Measurements from ENCODE around the gene FOXJ3. TPM values are rescaled to one million over a fixed set of nuclear protein-coding genes. Genes with fewer than 3 reads are reported as not detected.

The FOXJ3 gene
- total and polyA plus RNA-seq, 2 of the 8 experiments (the other 6 are each of a cell fraction or from before 2014, with no cell fraction given) = 48.6 to 51.9 TPM

DNA sequence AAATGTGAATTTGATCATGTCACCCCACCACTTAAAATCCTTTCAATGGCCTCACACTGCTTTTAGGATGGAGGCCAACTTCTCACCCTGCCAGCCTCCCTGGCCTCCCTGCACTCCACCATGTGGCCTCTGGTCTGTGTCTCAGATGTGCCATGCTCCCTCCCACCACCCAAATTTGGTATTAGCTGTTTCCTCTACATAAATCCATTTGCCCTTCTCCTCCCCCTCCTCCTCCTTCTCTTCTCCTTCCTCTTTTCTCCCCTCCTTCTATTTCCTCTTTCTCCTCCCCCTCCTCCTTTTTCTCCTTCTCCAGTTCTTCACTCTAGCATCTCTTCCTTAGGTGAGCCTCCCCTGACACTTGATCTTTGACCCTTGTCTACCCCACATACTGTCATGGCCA lies 198.6 kb downstream of the FOXJ3 start (continued):
- TF ChIP-seq, protein P1, sequence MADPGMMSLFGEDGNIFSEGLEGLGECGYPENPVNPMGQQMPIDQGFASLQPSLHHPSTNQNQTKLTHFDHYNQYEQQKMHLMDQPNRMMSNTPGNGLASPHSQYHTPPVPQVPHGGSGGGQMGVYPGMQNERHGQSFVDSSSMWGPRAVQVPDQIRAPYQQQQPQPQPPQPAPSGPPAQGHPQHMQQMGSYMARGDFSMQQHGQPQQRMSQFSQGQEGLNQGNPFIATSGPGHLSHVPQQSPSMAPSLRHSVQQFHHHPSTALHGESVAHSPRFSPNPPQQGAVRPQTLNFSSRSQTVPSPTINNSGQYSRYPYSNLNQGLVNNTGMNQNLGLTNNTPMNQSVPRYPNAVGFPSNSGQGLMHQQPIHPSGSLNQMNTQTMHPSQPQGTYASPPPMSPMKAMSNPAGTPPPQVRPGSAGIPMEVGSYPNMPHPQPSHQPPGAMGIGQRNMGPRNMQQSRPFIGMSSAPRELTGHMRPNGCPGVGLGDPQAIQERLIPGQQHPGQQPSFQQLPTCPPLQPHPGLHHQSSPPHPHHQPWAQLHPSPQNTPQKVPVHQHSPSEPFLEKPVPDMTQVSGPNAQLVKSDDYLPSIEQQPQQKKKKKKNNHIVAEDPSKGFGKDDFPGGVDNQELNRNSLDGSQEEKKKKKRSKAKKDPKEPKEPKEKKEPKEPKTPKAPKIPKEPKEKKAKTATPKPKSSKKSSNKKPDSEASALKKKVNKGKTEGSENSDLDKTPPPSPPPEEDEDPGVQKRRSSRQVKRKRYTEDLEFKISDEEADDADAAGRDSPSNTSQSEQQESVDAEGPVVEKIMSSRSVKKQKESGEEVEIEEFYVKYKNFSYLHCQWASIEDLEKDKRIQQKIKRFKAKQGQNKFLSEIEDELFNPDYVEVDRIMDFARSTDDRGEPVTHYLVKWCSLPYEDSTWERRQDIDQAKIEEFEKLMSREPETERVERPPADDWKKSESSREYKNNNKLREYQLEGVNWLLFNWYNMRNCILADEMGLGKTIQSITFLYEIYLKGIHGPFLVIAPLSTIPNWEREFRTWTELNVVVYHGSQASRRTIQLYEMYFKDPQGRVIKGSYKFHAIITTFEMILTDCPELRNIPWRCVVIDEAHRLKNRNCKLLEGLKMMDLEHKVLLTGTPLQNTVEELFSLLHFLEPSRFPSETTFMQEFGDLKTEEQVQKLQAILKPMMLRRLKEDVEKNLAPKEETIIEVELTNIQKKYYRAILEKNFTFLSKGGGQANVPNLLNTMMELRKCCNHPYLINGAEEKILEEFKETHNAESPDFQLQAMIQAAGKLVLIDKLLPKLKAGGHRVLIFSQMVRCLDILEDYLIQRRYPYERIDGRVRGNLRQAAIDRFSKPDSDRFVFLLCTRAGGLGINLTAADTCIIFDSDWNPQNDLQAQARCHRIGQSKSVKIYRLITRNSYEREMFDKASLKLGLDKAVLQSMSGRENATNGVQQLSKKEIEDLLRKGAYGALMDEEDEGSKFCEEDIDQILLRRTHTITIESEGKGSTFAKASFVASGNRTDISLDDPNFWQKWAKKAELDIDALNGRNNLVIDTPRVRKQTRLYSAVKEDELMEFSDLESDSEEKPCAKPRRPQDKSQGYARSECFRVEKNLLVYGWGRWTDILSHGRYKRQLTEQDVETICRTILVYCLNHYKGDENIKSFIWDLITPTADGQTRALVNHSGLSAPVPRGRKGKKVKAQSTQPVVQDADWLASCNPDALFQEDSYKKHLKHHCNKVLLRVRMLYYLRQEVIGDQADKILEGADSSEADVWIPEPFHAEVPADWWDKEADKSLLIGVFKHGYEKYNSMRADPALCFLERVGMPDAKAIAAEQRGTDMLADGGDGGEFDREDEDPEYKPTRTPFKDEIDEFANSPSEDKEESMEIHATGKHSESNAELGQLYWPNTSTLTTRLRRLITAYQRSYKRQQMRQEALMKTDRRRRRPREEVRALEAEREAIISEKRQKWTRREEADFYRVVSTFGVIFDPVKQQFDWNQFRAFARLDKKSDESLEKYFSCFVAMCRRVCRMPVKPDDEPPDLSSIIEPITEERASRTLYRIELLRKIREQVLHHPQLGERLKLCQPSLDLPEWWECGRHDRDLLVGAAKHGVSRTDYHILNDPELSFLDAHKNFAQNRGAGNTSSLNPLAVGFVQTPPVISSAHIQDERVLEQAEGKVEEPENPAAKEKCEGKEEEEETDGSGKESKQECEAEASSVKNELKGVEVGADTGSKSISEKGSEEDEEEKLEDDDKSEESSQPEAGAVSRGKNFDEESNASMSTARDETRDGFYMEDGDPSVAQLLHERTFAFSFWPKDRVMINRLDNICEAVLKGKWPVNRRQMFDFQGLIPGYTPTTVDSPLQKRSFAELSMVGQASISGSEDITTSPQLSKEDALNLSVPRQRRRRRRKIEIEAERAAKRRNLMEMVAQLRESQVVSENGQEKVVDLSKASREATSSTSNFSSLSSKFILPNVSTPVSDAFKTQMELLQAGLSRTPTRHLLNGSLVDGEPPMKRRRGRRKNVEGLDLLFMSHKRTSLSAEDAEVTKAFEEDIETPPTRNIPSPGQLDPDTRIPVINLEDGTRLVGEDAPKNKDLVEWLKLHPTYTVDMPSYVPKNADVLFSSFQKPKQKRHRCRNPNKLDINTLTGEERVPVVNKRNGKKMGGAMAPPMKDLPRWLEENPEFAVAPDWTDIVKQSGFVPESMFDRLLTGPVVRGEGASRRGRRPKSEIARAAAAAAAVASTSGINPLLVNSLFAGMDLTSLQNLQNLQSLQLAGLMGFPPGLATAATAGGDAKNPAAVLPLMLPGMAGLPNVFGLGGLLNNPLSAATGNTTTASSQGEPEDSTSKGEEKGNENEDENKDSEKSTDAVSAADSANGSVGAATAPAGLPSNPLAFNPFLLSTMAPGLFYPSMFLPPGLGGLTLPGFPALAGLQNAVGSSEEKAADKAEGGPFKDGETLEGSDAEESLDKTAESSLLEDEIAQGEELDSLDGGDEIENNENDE (IDR thresholded peaks at IDR 0.05; ENCODE audit: insufficient replicate concordance, low read length) = no peak
- TF ChIP-seq SRF (IDR thresholded peaks at IDR 0.05; ENCODE audit: low read depth, low read length) = no peak
- TF ChIP-seq KDM5A (IDR thresholded peaks at IDR 0.05; ENCODE audit: low read length) = no peak
- TF ChIP-seq EP300 (IDR thresholded peaks at IDR 0.05; ENCODE audit: borderline replicate concordance in 1 of 2, low read depth in 2 of 2, low read length in 2 of 2) = no peak
- no peak for TF ChIP-seq FOSL1 (IDR thresholded peaks at IDR 0.05; ENCODE audit: insufficient read depth, low read depth, low read length)
- TF ChIP-seq TAF7 (optimal IDR thresholded peaks at IDR 0.05; ENCODE audit: borderline replicate concordance, low read depth, low read length) = no peak
- no peak for TF ChIP-seq GTF2F1 (IDR thresholded peaks at IDR 0.05; ENCODE audit: borderline replicate concordance, low read depth, low read length)
- TF ChIP-seq BACH1 (IDR thresholded peaks at IDR 0.05; ENCODE audit: low read length) = no peak
- no peak for TF ChIP-seq CHD2 (IDR thresholded peaks at IDR 0.05; ENCODE audit: low read length)
- no peak for TF ChIP-seq RXRA (IDR thresholded peaks at IDR 0.05; ENCODE audit: insufficient read depth, low read depth, low read length)

Measured in H1 (cell line).